Measurements from ENCODE around the gene TANGO6. TPM values are rescaled to one million over a fixed set of nuclear protein-coding genes. Genes with fewer than 3 reads are reported as not detected.

TANGO6 gene
- total RNA-seq, 1 donor from 2014 or later, result 11.1 TPM

DNA sequence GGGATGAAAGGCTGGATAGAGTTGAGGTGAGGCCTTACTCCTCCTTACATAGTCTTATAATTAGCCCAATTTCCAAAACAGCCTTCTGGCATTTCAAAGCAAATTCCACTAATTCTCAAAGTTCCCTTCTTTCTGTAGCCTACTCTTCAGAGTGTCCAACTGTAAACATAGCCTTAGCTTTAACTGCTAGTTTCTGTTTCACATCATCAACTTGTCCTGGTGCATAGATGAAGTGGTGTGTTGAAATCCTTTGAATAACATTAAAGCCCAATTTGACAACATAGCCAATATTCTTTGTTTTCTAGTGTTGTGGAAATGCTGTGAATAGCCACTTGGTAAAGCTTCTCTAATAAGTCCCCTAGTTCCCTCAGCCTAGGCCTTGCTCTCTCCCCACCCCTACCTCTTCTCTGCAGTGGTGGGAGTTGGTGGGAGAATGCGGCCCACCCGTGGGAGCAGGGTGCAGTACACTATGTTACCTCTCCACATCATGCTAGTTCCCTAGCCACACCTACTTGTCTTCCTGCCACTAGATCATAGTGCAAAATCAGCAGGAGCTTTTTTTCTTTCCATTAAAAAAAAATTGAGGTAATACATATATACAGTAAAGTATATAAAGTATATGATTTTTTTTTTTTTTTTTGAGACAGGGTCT lies 135.1 kb downstream of the TANGO6 start:
- TF ChIP-seq, protein P1, sequence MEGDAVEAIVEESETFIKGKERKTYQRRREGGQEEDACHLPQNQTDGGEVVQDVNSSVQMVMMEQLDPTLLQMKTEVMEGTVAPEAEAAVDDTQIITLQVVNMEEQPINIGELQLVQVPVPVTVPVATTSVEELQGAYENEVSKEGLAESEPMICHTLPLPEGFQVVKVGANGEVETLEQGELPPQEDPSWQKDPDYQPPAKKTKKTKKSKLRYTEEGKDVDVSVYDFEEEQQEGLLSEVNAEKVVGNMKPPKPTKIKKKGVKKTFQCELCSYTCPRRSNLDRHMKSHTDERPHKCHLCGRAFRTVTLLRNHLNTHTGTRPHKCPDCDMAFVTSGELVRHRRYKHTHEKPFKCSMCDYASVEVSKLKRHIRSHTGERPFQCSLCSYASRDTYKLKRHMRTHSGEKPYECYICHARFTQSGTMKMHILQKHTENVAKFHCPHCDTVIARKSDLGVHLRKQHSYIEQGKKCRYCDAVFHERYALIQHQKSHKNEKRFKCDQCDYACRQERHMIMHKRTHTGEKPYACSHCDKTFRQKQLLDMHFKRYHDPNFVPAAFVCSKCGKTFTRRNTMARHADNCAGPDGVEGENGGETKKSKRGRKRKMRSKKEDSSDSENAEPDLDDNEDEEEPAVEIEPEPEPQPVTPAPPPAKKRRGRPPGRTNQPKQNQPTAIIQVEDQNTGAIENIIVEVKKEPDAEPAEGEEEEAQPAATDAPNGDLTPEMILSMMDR (IDR thresholded peaks at IDR 0.05), result no peak

DNA sequence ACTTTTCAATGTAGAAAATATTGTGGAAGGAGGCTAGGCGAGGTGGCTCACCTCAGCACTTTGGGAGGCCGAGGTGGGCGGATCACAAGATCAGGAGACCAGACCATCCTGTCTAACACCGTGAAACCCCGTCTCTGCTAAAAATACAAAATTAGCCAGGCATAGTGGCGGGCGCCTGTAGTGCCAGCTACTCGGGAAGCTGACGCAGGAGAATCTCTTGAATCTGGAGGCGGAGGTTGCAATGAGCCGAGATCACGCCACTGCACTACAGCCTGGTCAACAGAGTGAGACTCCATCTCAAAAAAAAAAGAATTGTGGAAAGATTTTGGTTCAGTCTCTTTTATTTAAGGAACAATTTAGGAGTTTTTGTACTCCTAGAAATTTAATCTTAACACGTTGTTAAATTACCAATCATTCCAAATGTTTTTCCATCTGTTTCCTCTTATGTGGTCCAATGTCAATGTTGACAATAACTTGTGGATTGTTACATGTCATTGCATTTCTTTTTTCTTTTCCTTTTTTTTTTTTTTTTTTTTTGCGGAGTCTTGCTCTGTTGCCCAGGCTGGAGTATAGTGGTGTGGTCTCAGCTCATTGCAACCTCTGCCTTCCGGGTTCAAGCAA lies 137.5 kb downstream of the TANGO6 start:
- TF ChIP-seq, protein P1 (IDR thresholded peaks at IDR 0.05), result no peak
- no peak overlapping the region for H3K27ac Mint-ChIP-seq (ENCODE audit: unreplicated experiment)
- no peaks in the 10 kb centered on the region for H3K9me3 Mint-ChIP-seq (ENCODE audit: low read depth)
- no peaks in the 10 kb centered on the region for H3K4me1 Mint-ChIP-seq (ENCODE audit: low read depth)
- H3K27me3 Mint-ChIP-seq (ENCODE audit: low read depth), result no peaks in the 10 kb centered on the region
- no peak for DNase-seq (ENCODE audit: low spot score)
- no peak overlapping the region for H3K4me3 Mint-ChIP-seq (ENCODE audit: unreplicated experiment)
- H3K36me3 Mint-ChIP-seq (ENCODE audit: low read depth), result peaks cover 4% of the 10 kb centered on the region

More for the DNA sequence above, 135.1 kb downstream of the TANGO6 start:
- no peak overlapping the region for H3K4me3 Mint-ChIP-seq (ENCODE audit: unreplicated experiment)
- no peak for DNase-seq (ENCODE audit: low spot score)
- H3K36me3 Mint-ChIP-seq (ENCODE audit: low read depth), result peaks cover 9% of the 10 kb centered on the region
- H3K9me3 Mint-ChIP-seq (ENCODE audit: low read depth), result no peaks in the 10 kb centered on the region
- no peaks in the 10 kb centered on the region for H3K4me1 Mint-ChIP-seq (ENCODE audit: low read depth)
- no peak overlapping the region for H3K27ac Mint-ChIP-seq (ENCODE audit: unreplicated experiment)
- no peaks in the 10 kb centered on the region for H3K27me3 Mint-ChIP-seq (ENCODE audit: low read depth)

DNA sequence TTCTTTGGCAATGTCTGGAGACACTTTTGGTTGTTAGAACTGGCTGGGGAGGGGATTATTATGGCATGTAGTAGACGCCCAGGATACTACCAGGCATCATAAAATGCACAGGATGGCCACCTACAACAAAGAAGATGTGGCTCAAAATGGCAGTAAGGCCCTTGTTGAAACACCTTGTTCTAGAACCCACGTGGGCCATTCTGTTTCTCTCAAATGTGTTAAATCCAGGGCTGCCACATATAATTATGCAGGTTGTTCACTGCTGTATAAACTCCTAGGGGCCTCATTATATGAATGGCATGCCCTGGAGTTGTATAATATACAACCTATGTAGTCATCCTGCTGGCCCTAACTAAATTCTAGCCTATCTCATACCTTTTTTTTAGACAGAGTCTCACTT lies 138.6 kb downstream of the TANGO6 start:
- no peaks in the 10 kb centered on the region for H3K9me3 Mint-ChIP-seq (ENCODE audit: low read depth)
- H3K36me3 Mint-ChIP-seq (ENCODE audit: low read depth), result peaks cover 6% of the 10 kb centered on the region
- no peak for DNase-seq (ENCODE audit: low spot score)
- no peaks in the 10 kb centered on the region for H3K4me1 Mint-ChIP-seq (ENCODE audit: low read depth)
- no peak overlapping the region for H3K4me3 Mint-ChIP-seq (ENCODE audit: unreplicated experiment)
- no peaks in the 10 kb centered on the region for H3K27me3 Mint-ChIP-seq (ENCODE audit: low read depth)
- TF ChIP-seq, protein P1 (IDR thresholded peaks at IDR 0.05), result no peak
- H3K27ac Mint-ChIP-seq (ENCODE audit: unreplicated experiment), result no peak overlapping the region

DNA sequence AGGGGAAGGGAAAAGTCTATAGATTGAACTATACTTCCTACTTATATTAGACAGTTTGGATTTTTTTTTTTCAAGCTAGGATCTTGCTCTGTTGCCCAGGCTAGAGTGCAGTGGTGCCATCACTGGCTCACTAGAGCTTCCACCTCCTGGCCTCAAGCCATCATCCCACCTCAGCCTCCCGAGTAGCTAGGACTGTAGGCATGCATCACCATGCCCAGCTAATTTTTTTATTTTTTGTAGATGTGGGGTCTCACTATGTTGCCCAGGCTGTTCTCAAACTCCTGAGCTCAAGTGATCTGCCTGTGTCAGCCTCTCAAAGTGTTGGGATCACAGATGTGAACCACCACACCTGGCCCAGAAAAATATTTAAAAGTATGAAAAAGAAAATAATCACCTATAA lies 141.1 kb downstream of the TANGO6 start:
- no peak for DNase-seq (ENCODE audit: low spot score)
- no peaks in the 10 kb centered on the region for H3K9me3 Mint-ChIP-seq (ENCODE audit: low read depth)
- TF ChIP-seq, protein P1 (IDR thresholded peaks at IDR 0.05), result no peak
- peaks cover 3% of the 10 kb centered on the region for H3K36me3 Mint-ChIP-seq (ENCODE audit: low read depth)
- H3K27ac Mint-ChIP-seq (ENCODE audit: unreplicated experiment), result no peak overlapping the region
- H3K4me1 Mint-ChIP-seq (ENCODE audit: low read depth), result no peaks in the 10 kb centered on the region
- no peaks in the 10 kb centered on the region for H3K27me3 Mint-ChIP-seq (ENCODE audit: low read depth)
- H3K4me3 Mint-ChIP-seq (ENCODE audit: unreplicated experiment), result no peak overlapping the region

DNA sequence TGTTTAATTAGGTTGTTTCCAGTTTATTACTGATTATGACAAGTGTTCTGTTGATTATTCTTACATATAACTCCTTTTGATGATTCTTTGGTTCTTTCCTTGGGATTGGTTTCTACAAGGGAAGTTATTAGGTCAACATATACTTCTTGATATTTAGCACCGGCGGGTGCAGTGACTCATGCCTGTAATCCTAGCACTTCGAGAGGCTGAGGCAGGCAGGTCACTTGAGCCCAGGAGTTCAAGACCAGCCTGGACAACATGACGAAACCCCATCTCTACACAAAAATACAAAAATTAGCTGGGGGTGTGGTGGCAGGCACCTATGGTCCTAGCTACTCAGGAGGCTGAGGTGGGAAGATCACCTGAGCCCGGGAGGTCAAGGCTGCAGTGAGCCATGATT lies 141.9 kb downstream of the TANGO6 start:
- H3K9me3 Mint-ChIP-seq (ENCODE audit: low read depth), result no peaks in the 10 kb centered on the region
- no peak overlapping the region for H3K27ac Mint-ChIP-seq (ENCODE audit: unreplicated experiment)
- no peaks in the 10 kb centered on the region for H3K27me3 Mint-ChIP-seq (ENCODE audit: low read depth)
- no peak for DNase-seq (ENCODE audit: low spot score)
- TF ChIP-seq, protein P1 (IDR thresholded peaks at IDR 0.05), result no peak
- H3K36me3 Mint-ChIP-seq (ENCODE audit: low read depth), result peaks cover 3% of the 10 kb centered on the region
- H3K4me3 Mint-ChIP-seq (ENCODE audit: unreplicated experiment), result no peak overlapping the region
- no peaks in the 10 kb centered on the region for H3K4me1 Mint-ChIP-seq (ENCODE audit: low read depth)
